ENCODE measurements around the gene GSDMA.

Gene GSDMA

DNA sequence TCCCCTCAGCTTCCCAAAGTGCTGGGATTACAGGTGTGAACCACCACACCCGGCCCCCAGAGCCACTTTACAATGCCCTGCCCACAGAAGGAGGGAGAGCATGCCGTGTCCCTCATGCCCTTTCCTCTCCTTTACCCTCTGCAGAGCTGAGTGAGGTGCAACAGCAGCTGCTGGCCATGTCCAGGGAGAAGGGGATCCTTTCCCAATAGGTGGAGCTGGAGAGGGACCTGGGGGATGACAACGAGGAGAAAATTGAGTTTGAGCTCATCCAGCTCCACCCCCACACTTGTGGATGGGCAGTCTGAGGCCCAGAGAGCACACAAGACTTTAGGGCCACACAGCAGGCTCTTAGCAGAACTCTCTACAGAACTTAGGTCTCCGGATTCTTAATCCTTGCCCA is 7.9 kb upstream of the GSDMA start:
- Histone ChIP-seq H3K36me3 (no peaks in the 10 kb centered on the region), H3K27ac (no peak overlapping the region), H3K4me1 (peaks cover 54% of the 10 kb centered on the region), H3K9ac (no peak overlapping the region), H3K9me3 (no peaks in the 10 kb centered on the region), H3K27me3 (no peaks in the 10 kb centered on the region), H3K4me2 (no peak overlapping the region), H3K4me3 (no peak overlapping the region), H4K20me1 (no peaks in the 10 kb centered on the region)
- no peak for TF ChIP-seq Cebpa-rat (IDR thresholded peaks at IDR 0.05)

DNA sequence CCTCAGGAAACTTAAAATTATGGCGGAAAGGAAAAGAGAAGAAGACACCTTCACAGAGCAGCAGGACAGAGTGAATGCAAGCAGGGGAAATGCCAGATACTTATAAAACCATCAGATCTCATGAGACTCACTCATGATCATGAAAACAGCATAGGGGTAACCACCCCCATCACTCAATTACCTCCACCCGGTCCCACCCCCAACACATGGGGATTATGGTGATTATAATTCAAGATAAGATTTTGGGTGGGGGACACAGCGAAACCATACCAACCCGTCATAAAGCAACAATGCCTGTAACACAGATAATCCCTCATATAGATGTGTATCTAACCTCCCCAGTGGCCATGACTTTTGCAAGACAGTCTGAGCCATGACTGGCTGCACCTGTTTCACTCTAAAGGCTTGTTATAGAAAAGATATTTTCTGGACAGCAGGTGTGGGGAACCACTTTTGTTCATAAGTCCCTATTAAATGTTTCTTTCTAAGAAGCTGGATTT is 7.0 kb upstream of the GSDMA start:
- no peak overlapping the region for H3K9ac ChIP-seq
- H3K4me2 ChIP-seq: no peak overlapping the region; the same call in 1 of the 2 replicates
- H3K4me1 ChIP-seq: peaks cover 54% of the 10 kb centered on the region
- no peaks in the 10 kb centered on the region for H3K9me3 ChIP-seq
- H3K36me3 ChIP-seq: no peaks in the 10 kb centered on the region
- H3K27ac ChIP-seq: no peak overlapping the region
- no peaks in the 10 kb centered on the region for H3K27me3 ChIP-seq
- H4K20me1 ChIP-seq: no peaks in the 10 kb centered on the region
- H3K4me3 ChIP-seq: no peak overlapping the region
- no peak for TF ChIP-seq Cebpa-rat (IDR thresholded peaks at IDR 0.05)

DNA sequence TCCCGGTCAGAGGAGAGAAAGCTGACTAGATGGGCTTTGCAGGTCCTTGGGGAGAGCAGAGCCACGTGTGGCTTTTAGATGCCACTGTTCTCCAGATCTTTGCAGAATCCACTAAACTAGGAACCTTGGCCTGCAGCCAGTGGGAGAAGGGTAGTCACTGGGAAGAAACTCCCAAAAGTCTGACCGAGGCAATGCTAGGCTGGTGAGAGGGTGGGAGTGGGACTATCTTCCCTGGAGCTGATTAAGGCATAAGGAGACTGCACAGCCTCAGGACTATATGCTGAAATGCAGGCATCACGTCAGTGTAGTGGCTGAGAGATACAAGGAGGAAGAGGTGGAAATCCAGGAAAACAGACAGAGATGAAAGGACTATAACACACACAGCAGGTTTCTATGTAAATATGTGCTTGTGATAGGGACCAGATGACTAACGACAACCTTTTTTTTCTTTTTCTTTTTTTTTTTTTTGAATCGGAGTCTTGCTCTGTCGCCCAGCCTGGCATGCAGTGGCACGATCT is 2.2 kb upstream of the GSDMA start:
- no peaks in the 10 kb centered on the region for H4K20me1 ChIP-seq
- no peak for TF ChIP-seq Cebpa-rat (IDR thresholded peaks at IDR 0.05)
- H3K9ac ChIP-seq: 0 out of 2 replicates have a peak overlapping the region, but pooled peaks have one; percentile 8
- H3K4me3 ChIP-seq: no peak overlapping the region
- peak overlapping the region; percentile 30; the same call in 1 of the 2 replicates for H3K27ac ChIP-seq
- H3K36me3 ChIP-seq: no peaks in the 10 kb centered on the region
- H3K27me3 ChIP-seq: no peaks in the 10 kb centered on the region
- peak overlapping the region; percentile 73 for H3K4me2 ChIP-seq
- H3K4me1 ChIP-seq: peaks cover 38% of the 10 kb centered on the region
- no peaks in the 10 kb centered on the region for H3K9me3 ChIP-seq

DNA sequence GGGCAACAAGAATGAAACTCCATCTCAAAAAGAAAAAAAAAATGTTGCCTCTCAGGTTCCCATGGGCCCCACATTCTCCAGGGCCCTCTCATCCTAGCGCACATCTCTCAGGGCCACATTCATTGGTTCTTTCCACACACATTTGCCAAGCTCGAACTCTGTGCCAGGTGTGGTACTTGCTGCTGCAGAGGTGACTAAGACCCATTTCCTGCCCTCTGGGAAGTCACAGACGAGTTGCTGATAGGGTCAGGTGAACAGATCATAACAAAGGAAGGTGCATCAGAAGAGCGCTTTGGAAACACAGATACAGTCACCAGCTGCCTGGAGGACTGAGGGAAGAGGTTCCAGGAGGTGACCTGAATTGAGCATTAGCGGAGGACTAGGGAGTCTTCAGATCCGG is 1.0 kb downstream of the GSDMA start:
- Histone ChIP-seq H4K20me1 (no peaks in the 10 kb centered on the region), H3K9me3 (no peaks in the 10 kb centered on the region), H3K36me3 (no peaks in the 10 kb centered on the region), H3K4me1 (peaks cover 29% of the 10 kb centered on the region), H3K4me2 (no peak overlapping the region), H3K9ac (no peak overlapping the region), H3K27ac (no peak overlapping the region), H3K4me3 (no peak overlapping the region), H3K27me3 (no peaks in the 10 kb centered on the region)
- TF ChIP-seq Cebpa-rat (IDR thresholded peaks at IDR 0.05): no peak

DNA sequence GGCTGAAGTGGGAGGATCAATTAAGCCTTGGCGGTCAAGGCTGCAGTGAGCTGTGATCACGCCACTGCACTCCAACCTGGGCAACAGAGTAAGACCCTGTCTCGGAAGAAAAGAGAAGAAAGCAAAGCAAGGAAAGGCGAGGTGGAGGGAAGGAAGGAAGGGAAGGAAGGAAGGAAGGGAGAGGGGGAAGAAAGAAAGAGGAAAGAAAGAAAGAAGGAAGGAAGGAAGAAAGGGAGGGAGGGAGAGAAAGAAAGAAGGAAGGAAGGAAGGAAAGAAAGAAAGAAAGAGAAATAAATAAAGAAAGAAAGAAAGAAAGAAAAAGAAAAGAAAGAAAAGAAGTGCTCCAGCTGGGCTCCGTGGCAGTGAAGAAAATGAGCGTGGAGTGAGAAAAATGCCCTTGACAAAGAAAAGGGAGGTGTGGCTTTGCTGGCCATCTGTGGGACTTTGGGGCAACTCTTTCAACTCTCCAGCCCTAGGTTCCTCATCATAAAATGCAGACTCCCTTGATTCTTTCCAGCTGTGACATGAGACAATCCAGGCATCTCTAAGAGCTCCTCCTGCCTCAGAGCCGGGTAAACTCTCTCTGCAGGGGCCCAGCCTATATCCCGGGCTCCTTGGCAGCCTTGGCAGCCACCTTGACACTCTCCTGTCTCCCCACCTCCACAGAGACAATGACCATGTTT is 2.4 kb downstream of the GSDMA start:
- Histone ChIP-seq H3K27ac (no peak overlapping the region), H3K4me1 (peaks cover 16% of the 10 kb centered on the region), H3K27me3 (no peaks in the 10 kb centered on the region), H3K9ac (no peak overlapping the region), H3K4me3 (no peak overlapping the region), H3K36me3 (no peaks in the 10 kb centered on the region), H3K4me2 (no peak overlapping the region), H4K20me1 (no peaks in the 10 kb centered on the region), H3K9me3 (no peaks in the 10 kb centered on the region)
- TF ChIP-seq Cebpa-rat (IDR thresholded peaks at IDR 0.05): no peak

DNA sequence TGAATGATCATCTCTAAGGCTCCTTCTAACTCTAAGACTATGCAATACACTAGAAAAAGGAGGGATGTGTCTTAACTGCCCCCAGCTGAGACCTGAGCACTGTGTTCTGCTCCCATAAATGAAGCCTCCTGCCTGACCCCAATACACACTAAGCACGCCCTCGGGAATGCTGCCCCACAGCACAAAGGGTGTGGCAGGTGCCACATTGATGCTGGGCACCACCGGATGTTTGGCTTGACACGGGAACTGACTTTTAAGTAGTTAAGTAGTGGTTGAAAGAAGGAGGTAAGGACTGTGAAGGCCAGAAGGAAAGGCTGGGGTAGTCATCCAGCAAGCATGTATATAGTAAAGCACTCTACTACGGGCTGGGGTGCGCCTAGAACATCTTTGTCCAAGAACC is 4.0 kb downstream of the GSDMA start:
- no peak for TF ChIP-seq Cebpa-rat (IDR thresholded peaks at IDR 0.05)
- H3K9ac ChIP-seq: no peak overlapping the region
- no peaks in the 10 kb centered on the region for H3K36me3 ChIP-seq
- H3K27ac ChIP-seq: no peak overlapping the region
- no peak overlapping the region for H3K4me2 ChIP-seq
- H3K4me3 ChIP-seq: no peak overlapping the region
- H4K20me1 ChIP-seq: no peaks in the 10 kb centered on the region
- H3K9me3 ChIP-seq: no peaks in the 10 kb centered on the region
- H3K27me3 ChIP-seq: no peaks in the 10 kb centered on the region
- peaks cover 10% of the 10 kb centered on the region for H3K4me1 ChIP-seq

DNA sequence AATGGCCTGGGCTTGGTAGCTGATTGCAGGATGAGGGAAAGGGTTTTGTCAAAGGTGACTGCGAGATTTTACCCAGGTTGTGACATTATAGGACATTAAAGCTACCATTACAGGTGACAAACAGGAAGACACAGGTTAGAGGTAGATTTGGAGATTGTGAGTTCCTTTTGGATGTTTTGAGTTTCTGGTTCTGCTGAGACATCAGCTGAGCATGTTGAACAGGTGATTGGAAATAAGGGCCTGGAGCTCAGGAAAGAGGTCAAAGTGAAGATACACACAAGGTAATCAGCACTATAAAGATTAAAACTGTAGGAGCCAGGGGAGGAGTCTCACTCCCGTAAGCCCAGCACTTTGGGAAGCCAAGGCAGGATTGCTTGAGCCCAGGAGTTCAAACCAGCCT is 6.0 kb downstream of the GSDMA start:
- Histone ChIP-seq H3K4me2 (no peak overlapping the region), H3K4me3 (no peak overlapping the region), H3K27ac (no peak overlapping the region), H3K36me3 (no peaks in the 10 kb centered on the region), H3K4me1 (no peaks in the 10 kb centered on the region), H3K9ac (no peak overlapping the region), H3K27me3 (no peaks in the 10 kb centered on the region), H4K20me1 (no peaks in the 10 kb centered on the region), H3K9me3 (no peaks in the 10 kb centered on the region)
- TF ChIP-seq Cebpa-rat (IDR thresholded peaks at IDR 0.05): no peak

DNA sequence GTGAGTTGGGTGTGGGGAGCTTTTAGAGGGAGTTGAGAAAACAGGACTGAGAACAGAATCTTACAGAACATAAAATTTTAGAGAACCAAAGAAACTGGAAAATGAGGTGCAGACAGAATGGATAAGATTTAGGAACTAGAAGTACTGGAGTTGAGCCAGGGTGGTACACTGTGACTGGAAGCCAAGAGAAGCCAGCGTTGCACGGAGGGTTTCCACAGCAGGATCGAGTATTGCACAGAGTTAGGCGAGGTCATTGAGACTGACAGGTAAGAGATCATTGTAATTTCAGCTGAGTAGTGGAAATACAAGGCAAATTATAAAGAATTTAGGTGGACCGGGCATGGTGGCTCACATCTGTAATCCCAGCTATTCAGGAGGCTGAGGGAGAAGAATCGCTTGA is 6.6 kb downstream of the GSDMA start:
- H3K27me3 ChIP-seq: no peaks in the 10 kb centered on the region
- TF ChIP-seq Cebpa-rat (IDR thresholded peaks at IDR 0.05): no peak
- H3K4me3 ChIP-seq: no peak overlapping the region
- H3K27ac ChIP-seq: no peak overlapping the region
- no peaks in the 10 kb centered on the region for H4K20me1 ChIP-seq
- no peaks in the 10 kb centered on the region for H3K9me3 ChIP-seq
- H3K4me1 ChIP-seq: no peaks in the 10 kb centered on the region
- H3K4me2 ChIP-seq: no peak overlapping the region
- H3K36me3 ChIP-seq: no peaks in the 10 kb centered on the region
- no peak overlapping the region for H3K9ac ChIP-seq

DNA sequence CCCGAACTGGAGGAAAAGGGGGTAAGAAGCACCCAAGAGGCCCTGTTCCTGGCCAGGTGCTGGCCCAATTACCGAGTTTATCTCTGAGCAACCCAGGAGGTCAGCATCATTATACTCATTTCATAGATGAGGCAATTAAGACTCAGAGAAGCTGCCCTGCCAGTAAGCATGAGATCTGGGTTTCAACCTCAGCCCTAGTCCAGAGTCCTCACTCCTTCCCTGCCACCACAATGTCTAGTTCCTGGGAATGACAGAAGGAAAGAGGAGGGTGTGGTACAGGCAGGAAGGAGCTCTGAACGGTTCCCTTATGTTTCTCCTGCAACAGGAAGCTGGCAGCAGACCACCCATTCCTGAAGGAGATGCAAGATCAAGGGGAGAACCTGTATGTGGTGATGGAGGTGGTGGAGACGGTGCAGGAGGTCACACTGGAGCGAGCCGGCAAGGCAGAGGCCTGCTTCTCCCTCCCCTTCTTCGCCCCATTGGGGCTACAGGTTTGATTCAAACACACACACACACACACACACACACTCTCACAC is 7.4 kb downstream of the GSDMA start:
- H4K20me1 ChIP-seq: no peaks in the 10 kb centered on the region
- H3K4me3 ChIP-seq: no peak overlapping the region
- 0 out of 2 replicates have a peak, but pooled peaks cover 2% of the 10 kb centered on the region for H3K4me1 ChIP-seq
- H3K9me3 ChIP-seq: no peaks in the 10 kb centered on the region
- H3K9ac ChIP-seq: no peak overlapping the region
- no peak overlapping the region for H3K27ac ChIP-seq
- no peaks in the 10 kb centered on the region for H3K27me3 ChIP-seq
- H3K4me2 ChIP-seq: no peak overlapping the region
- no peaks in the 10 kb centered on the region for H3K36me3 ChIP-seq
- no peak for TF ChIP-seq Cebpa-rat (IDR thresholded peaks at IDR 0.05)

DNA sequence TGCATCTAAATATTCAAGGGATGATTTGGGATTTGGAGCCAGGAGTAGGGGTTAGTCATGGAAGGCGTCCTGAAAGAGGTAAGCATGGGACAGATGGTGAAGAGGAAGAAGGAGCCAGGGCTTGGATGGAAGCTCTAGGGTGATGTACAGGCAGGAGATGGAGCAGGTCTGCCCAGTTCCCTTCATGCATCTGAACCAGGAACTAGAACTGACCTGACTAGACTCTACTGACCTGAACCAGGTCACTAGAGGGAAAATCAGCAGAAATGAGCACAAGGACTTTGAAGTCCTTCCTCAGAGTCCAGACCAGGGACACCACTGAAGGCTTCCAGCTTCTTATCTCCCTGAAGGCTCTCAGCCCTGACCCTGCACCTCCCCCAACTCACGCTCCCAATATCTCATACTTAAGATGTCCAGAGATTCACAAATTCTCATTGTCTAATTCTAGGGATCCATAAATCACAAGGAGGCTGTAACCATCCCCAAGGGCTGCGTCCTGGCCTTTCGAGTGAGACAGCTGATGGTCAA is 8.3 kb downstream of the GSDMA start:
- no peak overlapping the region for H3K9ac ChIP-seq
- H3K27me3 ChIP-seq: no peaks in the 10 kb centered on the region
- TF ChIP-seq Cebpa-rat (IDR thresholded peaks at IDR 0.05): no peak
- H4K20me1 ChIP-seq: no peaks in the 10 kb centered on the region
- H3K36me3 ChIP-seq: no peaks in the 10 kb centered on the region
- no peak overlapping the region for H3K27ac ChIP-seq
- H3K4me2 ChIP-seq: no peak overlapping the region
- H3K4me3 ChIP-seq: no peak overlapping the region
- H3K9me3 ChIP-seq: no peaks in the 10 kb centered on the region
- 0 out of 2 replicates have a peak, but pooled peaks cover 4% of the 10 kb centered on the region for H3K4me1 ChIP-seq

Measured in BLaER1 (cell line).